Measurements from ENCODE around the gene PCNP. TPM values are rescaled to one million over a fixed set of nuclear protein-coding genes. Genes with fewer than 3 reads are reported as not detected.

The PCNP gene
- polyA plus RNA-seq, 1 of the 3 experiments (the other 2 are of a cell fraction): 45.8 TPM

- TF ChIP-seq MEF2A (IDR thresholded peaks at IDR 0.05; ENCODE audit: borderline replicate concordance, low read depth) (no peak), EZH2phosphoT487 (IDR thresholded peaks at IDR 0.05; ENCODE audit: borderline replicate concordance, low read depth) (no peak), IRF3 (IDR thresholded peaks at IDR 0.05; ENCODE audit: low read depth, low read length) (no peak), CHD2 (IDR thresholded peaks at IDR 0.05; ENCODE audit: low read length, partially characterized antibody) (peak; percentile 87), ELF1 (IDR thresholded peaks at IDR 0.05) (peak; percentile 65), FOXJ3 (CRISPR knock-in tag; IDR thresholded peaks at IDR 0.05) (no peak), SIN3A (IDR thresholded peaks at IDR 0.05; ENCODE audit: borderline replicate concordance, low read depth, low read length) (0 out of 2 replicates have a peak, but pooled peaks have one; percentile 52)
- TF ChIP-seq, protein P1, sequence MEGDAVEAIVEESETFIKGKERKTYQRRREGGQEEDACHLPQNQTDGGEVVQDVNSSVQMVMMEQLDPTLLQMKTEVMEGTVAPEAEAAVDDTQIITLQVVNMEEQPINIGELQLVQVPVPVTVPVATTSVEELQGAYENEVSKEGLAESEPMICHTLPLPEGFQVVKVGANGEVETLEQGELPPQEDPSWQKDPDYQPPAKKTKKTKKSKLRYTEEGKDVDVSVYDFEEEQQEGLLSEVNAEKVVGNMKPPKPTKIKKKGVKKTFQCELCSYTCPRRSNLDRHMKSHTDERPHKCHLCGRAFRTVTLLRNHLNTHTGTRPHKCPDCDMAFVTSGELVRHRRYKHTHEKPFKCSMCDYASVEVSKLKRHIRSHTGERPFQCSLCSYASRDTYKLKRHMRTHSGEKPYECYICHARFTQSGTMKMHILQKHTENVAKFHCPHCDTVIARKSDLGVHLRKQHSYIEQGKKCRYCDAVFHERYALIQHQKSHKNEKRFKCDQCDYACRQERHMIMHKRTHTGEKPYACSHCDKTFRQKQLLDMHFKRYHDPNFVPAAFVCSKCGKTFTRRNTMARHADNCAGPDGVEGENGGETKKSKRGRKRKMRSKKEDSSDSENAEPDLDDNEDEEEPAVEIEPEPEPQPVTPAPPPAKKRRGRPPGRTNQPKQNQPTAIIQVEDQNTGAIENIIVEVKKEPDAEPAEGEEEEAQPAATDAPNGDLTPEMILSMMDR (IDR thresholded peaks at IDR 0.05): no peak
Observed at GRCh38 chr3:101561630-101562328, 12.2 kb upstream of the PCNP start, which contains the start of gene TRMT10C (continued).

DNA sequence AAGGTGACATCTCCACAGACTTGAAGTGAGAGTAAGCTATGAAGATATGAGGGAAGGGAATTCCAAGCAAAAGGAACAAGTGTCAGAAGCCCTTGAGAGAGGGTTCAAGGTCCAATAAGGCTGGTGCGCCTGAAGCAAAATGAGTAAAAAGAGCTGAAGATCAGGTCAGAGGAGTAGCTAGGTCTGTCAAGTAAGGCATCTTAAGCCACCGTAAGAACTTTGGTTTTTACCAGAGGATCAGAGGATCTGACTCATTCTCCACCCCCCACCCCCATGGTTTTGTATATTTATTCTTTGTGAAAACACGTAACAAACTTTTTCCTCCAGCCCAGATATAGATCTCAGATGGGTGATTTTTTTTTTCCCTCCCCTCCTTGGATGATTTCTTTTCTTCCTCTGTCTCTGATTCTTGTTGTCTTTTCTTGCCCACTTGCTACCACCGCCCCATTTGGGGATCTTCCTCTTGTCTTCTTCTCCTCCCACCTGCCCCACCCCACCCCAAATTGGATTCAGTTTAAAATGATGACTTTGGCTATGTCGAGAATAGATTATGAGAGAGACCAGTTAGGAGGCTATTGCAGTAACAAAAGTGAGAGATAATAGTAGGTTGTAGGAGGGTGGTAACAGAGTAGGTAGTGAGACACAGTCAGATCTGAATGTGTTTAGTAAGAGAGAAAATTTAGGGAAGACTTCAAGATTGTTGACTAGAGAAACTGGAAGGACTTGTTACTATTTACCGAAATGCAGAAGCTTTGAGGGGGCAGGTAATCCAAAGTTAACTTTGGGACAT lies 6.3 kb upstream of the PCNP start:
- H3K4me1 ChIP-seq (ENCODE audit: control insufficient read depth in 1 of 2, insufficient read depth in 2 of 2, low read depth in 1 of 2, low read length in 1 of 2): peaks cover 5 to 7% of the 10 kb centered on the region in 2 experiments; a peak in 2 of 4 replicates
- ChIA-PET POLR2A (no interaction called here), CTCF (no interaction called here)
- H3K36me3 ChIP-seq (replicated peaks in 1 of 2; ENCODE audit: control insufficient read depth in 1 of 2, insufficient read depth in 2 of 2, low read length in 1 of 2): peaks cover 24 to 38% of the 10 kb centered on the region in 2 experiments
- H3F3A ChIP-seq (replicated peaks; ENCODE audit: insufficient read depth): no peaks in the 10 kb centered on the region
- H2AFZ ChIP-seq (ENCODE audit: low read depth): no peak overlapping the region
- H4K20me1 ChIP-seq (ENCODE audit: insufficient read depth): peaks cover 17% of the 10 kb centered on the region
- no peak overlapping the region for H3K4me3 ChIP-seq (ENCODE audit: low read depth in 2 of 2, low read length in 1 of 2)
- no peak for DNase-seq
- no peak overlapping the region for H3K27ac ChIP-seq (ENCODE audit: low read depth in 2 of 2, low read length in 1 of 2)
- no peak overlapping the region for H3K9ac ChIP-seq
- no peak overlapping the region for H3K4me2 ChIP-seq
- no peak for TF ChIP-seq ELF1 (IDR thresholded peaks at IDR 0.05)
- peaks cover 42% of the 10 kb centered on the region for H3K79me2 ChIP-seq (ENCODE audit: insufficient read depth)
- no peaks in the 10 kb centered on the region for H3K27me3 ChIP-seq (ENCODE audit: insufficient read depth)
- WGBS (ENCODE audit: low lambda C conversion rate): 96% methylated on average over 6 of the region's 6 CpGs
- no peaks in the 10 kb centered on the region for H3K9me3 ChIP-seq
- H3K9me2 ChIP-seq: no peaks in the 10 kb centered on the region
